Measurements from ENCODE around the gene RCVRN. TPM values are rescaled to one million over a fixed set of nuclear protein-coding genes. Genes with fewer than 3 reads are reported as not detected.
A peak's percentile ranks its signal among the peaks of the same experiment; 100 is the strongest.

The RCVRN gene
- total and polyA plus RNA-seq, 2 donors (not counting 1 experiment from before 2014, with no cell fraction given) = not detected

GRCh38 chr17:9932491-9932890 lies 27.4 kb upstream of the RCVRN start:
- no peaks in the 10 kb centered on the region for H3K4me1 ChIP-seq (ENCODE audit: control insufficient read depth, extremely low read depth, insufficient read depth, low read length)
- TF ChIP-seq CTCF (conservative IDR thresholded peaks at IDR 0.05 in 1 of 2, IDR thresholded peaks at IDR 0.05 in 1 of 2; ENCODE audit: low read depth in 1 of 2, low read length in 2 of 2) (no peak), EZH2 (IDR thresholded peaks at IDR 0.05; ENCODE audit: low read length, missing control alignments) (no peak)
- H3K27me3 ChIP-seq (ENCODE audit: control insufficient read depth, insufficient read depth, low read length) = no peaks in the 10 kb centered on the region
- no peak overlapping the region for H3K4me3 ChIP-seq (replicated peaks in 1 of 4; ENCODE audit: control extremely low read depth in 1 of 4, insufficient read depth in 1 of 4, low read depth in 3 of 4, low read length in 4 of 4)
- no peaks in the 10 kb centered on the region for H3K79me2 ChIP-seq (ENCODE audit: control insufficient read depth, insufficient read depth, low read length)
- no peaks in the 10 kb centered on the region for H4K20me1 ChIP-seq (ENCODE audit: control insufficient read depth, extremely low read depth, insufficient read depth, low read length)
- no peak overlapping the region for H3K27ac ChIP-seq (ENCODE audit: insufficient read depth, low read length)
- peak in 1 of 2 donors; percentile 7 for DNase-seq (ENCODE audit: low read depth in 2 of 2)
- H3K9me3 ChIP-seq (ENCODE audit: control insufficient read depth, insufficient read depth, low read depth, low read length) = no peaks in the 10 kb centered on the region
- H2AFZ ChIP-seq (ENCODE audit: low read length) = no peak overlapping the region
- no peak overlapping the region for H3K4me2 ChIP-seq (ENCODE audit: extremely low read depth, insufficient read depth, low read length)
- no peaks in the 10 kb centered on the region for H3K36me3 ChIP-seq (ENCODE audit: control insufficient read depth, insufficient read depth, low read length)
- H3K9ac ChIP-seq (ENCODE audit: insufficient read depth, low read length) = no peak overlapping the region

- DNase-seq (ENCODE audit: low read depth in 2 of 2) = no peak
- no peak overlapping the region for H3K4me2 ChIP-seq (ENCODE audit: extremely low read depth, insufficient read depth, low read length)
- no peaks in the 10 kb centered on the region for H3K36me3 ChIP-seq (ENCODE audit: control insufficient read depth, insufficient read depth, low read length)
- H3K79me2 ChIP-seq (ENCODE audit: control insufficient read depth, insufficient read depth, low read length) = no peaks in the 10 kb centered on the region
- H3K4me3 ChIP-seq (replicated peaks in 1 of 4; ENCODE audit: control extremely low read depth in 1 of 4, insufficient read depth in 1 of 4, low read depth in 3 of 4, low read length in 4 of 4) = no peak overlapping the region
- no peak for TF ChIP-seq EZH2 (IDR thresholded peaks at IDR 0.05; ENCODE audit: low read length, missing control alignments)
- TF ChIP-seq CTCF (conservative IDR thresholded peaks at IDR 0.05 in 1 of 2, IDR thresholded peaks at IDR 0.05 in 1 of 2; ENCODE audit: low read depth in 1 of 2, low read length in 2 of 2) = no peak
- no peak overlapping the region for H2AFZ ChIP-seq (ENCODE audit: low read length)
- no peak overlapping the region for H3K9ac ChIP-seq (ENCODE audit: insufficient read depth, low read length)
- no peaks in the 10 kb centered on the region for H3K4me1 ChIP-seq (ENCODE audit: control insufficient read depth, extremely low read depth, insufficient read depth, low read length)
- no peak overlapping the region for H3K27ac ChIP-seq (ENCODE audit: insufficient read depth, low read length)
- H3K9me3 ChIP-seq (ENCODE audit: control insufficient read depth, insufficient read depth, low read depth, low read length) = no peaks in the 10 kb centered on the region
- H4K20me1 ChIP-seq (ENCODE audit: control insufficient read depth, extremely low read depth, insufficient read depth, low read length) = no peaks in the 10 kb centered on the region
- H3K27me3 ChIP-seq (ENCODE audit: control insufficient read depth, insufficient read depth, low read length) = no peaks in the 10 kb centered on the region
These were observed 26.2 kb upstream of the RCVRN start for GRCh38 chr17:9931144-9931741.

GRCh38 chr17:9929871-9930270 lies 24.8 kb upstream of the RCVRN start:
- Histone ChIP-seq H3K9me3 (ENCODE audit: control insufficient read depth, insufficient read depth, low read depth, low read length) (no peaks in the 10 kb centered on the region), H3K27me3 (ENCODE audit: control insufficient read depth, insufficient read depth, low read length) (no peaks in the 10 kb centered on the region), H2AFZ (ENCODE audit: low read length) (no peak overlapping the region), H3K36me3 (ENCODE audit: control insufficient read depth, insufficient read depth, low read length) (no peaks in the 10 kb centered on the region), H3K4me1 (ENCODE audit: control insufficient read depth, extremely low read depth, insufficient read depth, low read length) (no peaks in the 10 kb centered on the region), H3K27ac (ENCODE audit: insufficient read depth, low read length) (no peak overlapping the region), H3K4me3 (replicated peaks in 1 of 4; ENCODE audit: control extremely low read depth in 1 of 4, insufficient read depth in 1 of 4, low read depth in 3 of 4, low read length in 4 of 4) (no peak overlapping the region), H3K9ac (ENCODE audit: insufficient read depth, low read length) (no peak overlapping the region), H3K4me2 (ENCODE audit: extremely low read depth, insufficient read depth, low read length) (no peak overlapping the region), H4K20me1 (ENCODE audit: control insufficient read depth, extremely low read depth, insufficient read depth, low read length) (no peaks in the 10 kb centered on the region), H3K79me2 (ENCODE audit: control insufficient read depth, insufficient read depth, low read length) (no peaks in the 10 kb centered on the region)
- DNase-seq (ENCODE audit: low read depth in 2 of 2) = no peak
- TF ChIP-seq CTCF (conservative IDR thresholded peaks at IDR 0.05 in 1 of 2, IDR thresholded peaks at IDR 0.05 in 1 of 2; ENCODE audit: low read depth in 1 of 2, low read length in 2 of 2) (no peak), EZH2 (IDR thresholded peaks at IDR 0.05; ENCODE audit: low read length, missing control alignments) (no peak)
